GM23248 (cell line): ENCODE data around the gene TFPI.

Source experiments
- EZH2 ChIP-seq: fragments of 200-600 bp; sonication (generic); IDR thresholded peaks from 2 replicates; pipeline ENCODE4 v1.6.1; 2018; ENCODE audit warnings: antibody characterized with exemption, mild to moderate bottlenecking; ENCODE audit not compliant: insufficient read depth, poor library complexity, severe bottlenecking
- EZH2phosphoT487 ChIP-seq: fragments of 200-600 bp; sonication (generic); IDR thresholded peaks from 2 replicates; pipeline ENCODE4 v1.6.1; 2018; ENCODE audit warnings: antibody characterized with exemption, moderate library complexity, mild to moderate bottlenecking, low read depth; ENCODE audit not compliant: insufficient read depth

- no peak for TF ChIP-seq EZH2
- no peak for TF ChIP-seq EZH2phosphoT487
Measured at GRCh38 chr2:187447336-187447735, 106.9 kb downstream of the TFPI start.
